Measurements from ENCODE around the gene INSR.

- no peak for TF ChIP-seq POLR2A (IDR thresholded peaks at IDR 0.05; ENCODE audit: low read length)
- no peak for TF ChIP-seq GATA1 (IDR thresholded peaks at IDR 0.05; ENCODE audit: low read depth, low read length)
These were observed 189.3 kb downstream of the INSR start for GRCh38 chr19:7104747-7105447.
